BLaER1 treated with 17β-estradiol and CSF1 and Interleukin-3, amounts not matched to agents 10 nM and 100 nM (cell line): ENCODE measurements around the gene CIAPIN1.

Experiments used
- H3K27ac ChIP-seq, 11 experiments: shearing (Covaris generic); formaldehyde crosslinking; 2 replicates each; pipeline ENCODE4 v1.8.1; 2022
- H3K27me3 ChIP-seq, 11 experiments: shearing (Covaris generic); formaldehyde crosslinking; 2 replicates each; pipeline ENCODE4 v1.8.1; 2022
- H3K36me3 ChIP-seq, 11 experiments: shearing (Covaris generic); formaldehyde crosslinking; 2 replicates each; pipeline ENCODE4 v1.8.1; 2022
- H3K4me1 ChIP-seq, 10 experiments: shearing (Covaris generic); formaldehyde crosslinking; 2 replicates each; pipeline ENCODE4 v1.8.1; 2022
- H3K4me2 ChIP-seq, 11 experiments: shearing (Covaris generic); formaldehyde crosslinking; 2 replicates each; pipeline ENCODE4 v1.8.1; 2022
- H3K4me3 ChIP-seq, 10 experiments: shearing (Covaris generic); formaldehyde crosslinking; 2 replicates each; pipeline ENCODE4 v1.8.1; 2022
- H3K9ac ChIP-seq, 11 experiments: shearing (Covaris generic); formaldehyde crosslinking; 2 replicates each; pipeline ENCODE4 v1.8.1; 2022
- H3K9me3 ChIP-seq, 11 experiments: shearing (Covaris generic); formaldehyde crosslinking; replicated peaks in 1 of 11; 2 replicates each; pipeline ENCODE4 v1.8.1; 2022
- H4K20me1 ChIP-seq, 11 experiments: shearing (Covaris generic); formaldehyde crosslinking; 2 replicates each; pipeline ENCODE4 v1.8.1; 2022
- Cebpa-rat ChIP-seq, 11 experiments: shearing (Covaris generic); IDR thresholded peaks; 2 replicates each; pipeline ENCODE4 v1.8.1; 2022

The CIAPIN1 gene

GRCh38 chr16:57435838-57436237, 11.3 kb downstream of the CIAPIN1 start:
- Histone ChIP-seq H3K36me3 (peaks cover 97 to 100% (median 99%) of the 10 kb centered on the region in 11 experiments), H3K4me2 (no peak overlapping the region), H4K20me1 (no peaks in the 10 kb centered on the region; a peak in 3 of 22 replicates), H3K27ac (no peak overlapping the region), H3K27me3 (no peaks in the 10 kb centered on the region), H3K4me3 (no peak overlapping the region), H3K9ac (no peak overlapping the region), H3K9me3 (peaks cover 12 to 18% (median 13%) of the 10 kb centered on the region in 11 experiments), H3K4me1 (peaks cover 0 to 5% (median 0%) of the 10 kb centered on the region in 10 experiments; a peak in 1 of 20 replicates)
- no peak for TF ChIP-seq Cebpa-rat (IDR thresholded peaks at IDR 0.05)

GRCh38 chr16:57434003-57434402, 13.2 kb downstream of the CIAPIN1 start:
- H3K4me3 ChIP-seq, result no peak overlapping the region
- H3K9me3 ChIP-seq, result no peaks in the 10 kb centered on the region; a peak in 1 of 22 replicates
- H4K20me1 ChIP-seq, result peaks cover 0 to 2% (median 0%) of the 10 kb centered on the region in 11 experiments; a peak in 4 of 22 replicates
- 0 out of 22 replicates have a peak overlapping the region, but pooled peaks of 1 of the 11 experiments have one; percentile 22 for H3K9ac ChIP-seq
- no peak for TF ChIP-seq Cebpa-rat (IDR thresholded peaks at IDR 0.05)
- H3K27ac ChIP-seq, result no peak overlapping the region
- no peaks in the 10 kb centered on the region for H3K27me3 ChIP-seq
- H3K36me3 ChIP-seq, result peaks cover 96 to 100% (median 98%) of the 10 kb centered on the region in 11 experiments
- H3K4me2 ChIP-seq, result no peak overlapping the region
- H3K4me1 ChIP-seq, result peaks cover 0 to 7% (median 0%) of the 10 kb centered on the region in 10 experiments; a peak in 1 of 20 replicates

- peaks cover 0 to 7% (median 0%) of the 10 kb centered on the region in 11 experiments; a peak in 4 of 22 replicates for H4K20me1 ChIP-seq
- no peak overlapping the region for H3K4me3 ChIP-seq
- H3K4me2 ChIP-seq, result no peak overlapping the region
- H3K9me3 ChIP-seq, result no peaks in the 10 kb centered on the region
- H3K9ac ChIP-seq, result no peak overlapping the region
- peaks cover 96 to 100% (median 99%) of the 10 kb centered on the region in 11 experiments for H3K36me3 ChIP-seq
- no peak for TF ChIP-seq Cebpa-rat (IDR thresholded peaks at IDR 0.05)
- no peak overlapping the region for H3K27ac ChIP-seq
- no peaks in the 10 kb centered on the region for H3K27me3 ChIP-seq
- H3K4me1 ChIP-seq, result peaks cover 0 to 7% (median 0%) of the 10 kb centered on the region in 10 experiments; a peak in 1 of 20 replicates
Observed at GRCh38 chr16:57432989-57433388, 14.2 kb downstream of the CIAPIN1 start.

- peaks cover 97 to 100% (median 99%) of the 10 kb centered on the region in 11 experiments for H3K36me3 ChIP-seq
- H4K20me1 ChIP-seq, result peaks cover 0 to 7% (median 0%) of the 10 kb centered on the region in 11 experiments; a peak in 4 of 22 replicates
- peaks cover 0 to 7% (median 0%) of the 10 kb centered on the region in 10 experiments; a peak in 1 of 20 replicates for H3K4me1 ChIP-seq
- H3K4me2 ChIP-seq, result no peak overlapping the region
- no peaks in the 10 kb centered on the region for H3K9me3 ChIP-seq
- no peak overlapping the region for H3K27ac ChIP-seq
- H3K4me3 ChIP-seq, result no peak overlapping the region
- H3K9ac ChIP-seq, result no peak overlapping the region
- no peak for TF ChIP-seq Cebpa-rat (IDR thresholded peaks at IDR 0.05)
- H3K27me3 ChIP-seq, result no peaks in the 10 kb centered on the region
Observed at GRCh38 chr16:57432505-57432904, 14.7 kb downstream of the CIAPIN1 start.

- Histone ChIP-seq H3K27me3 (no peaks in the 10 kb centered on the region), H3K4me2 (no peak overlapping the region), H3K9ac (no peak overlapping the region), H3K4me1 (peaks cover 0 to 7% (median 0%) of the 10 kb centered on the region in 10 experiments; a peak in 1 of 20 replicates), H3K4me3 (no peak overlapping the region), H3K36me3 (peaks cover 89 to 100% (median 98%) of the 10 kb centered on the region in 11 experiments), H3K9me3 (no peaks in the 10 kb centered on the region), H3K27ac (no peak overlapping the region), H4K20me1 (peaks cover 0 to 7% (median 0%) of the 10 kb centered on the region in 11 experiments; a peak in 3 of 22 replicates)
- no peak for TF ChIP-seq Cebpa-rat (IDR thresholded peaks at IDR 0.05)
Observed at GRCh38 chr16:57430955-57431354, 16.2 kb downstream of the CIAPIN1 start.

GRCh38 chr16:57427824-57428223, 19.4 kb downstream of the CIAPIN1 start:
- H3K27ac ChIP-seq, result no peak overlapping the region
- peaks cover 0 to 7% (median 0%) of the 10 kb centered on the region in 10 experiments; a peak in 2 of 20 replicates for H3K4me1 ChIP-seq
- H3K4me3 ChIP-seq, result no peak overlapping the region
- peaks cover 58 to 80% (median 67%) of the 10 kb centered on the region in 11 experiments for H3K36me3 ChIP-seq
- no peak for TF ChIP-seq Cebpa-rat (IDR thresholded peaks at IDR 0.05)
- H3K9me3 ChIP-seq, result no peaks in the 10 kb centered on the region
- no peak overlapping the region for H3K9ac ChIP-seq
- H3K27me3 ChIP-seq, result no peaks in the 10 kb centered on the region
- H3K4me2 ChIP-seq, result no peak overlapping the region
- peaks cover 0 to 7% (median 0%) of the 10 kb centered on the region in 11 experiments; a peak in 3 of 22 replicates for H4K20me1 ChIP-seq

- Histone ChIP-seq H3K9ac (no peak overlapping the region), H3K36me3 (peaks cover 53 to 75% (median 62%) of the 10 kb centered on the region in 11 experiments), H3K4me2 (no peak overlapping the region), H3K9me3 (no peaks in the 10 kb centered on the region), H3K4me3 (no peak overlapping the region), H3K27ac (no peak overlapping the region), H4K20me1 (peaks cover 0 to 7% (median 0%) of the 10 kb centered on the region in 11 experiments; a peak in 2 of 22 replicates), H3K4me1 (peaks cover 0 to 7% (median 0%) of the 10 kb centered on the region in 10 experiments; a peak in 2 of 20 replicates), H3K27me3 (no peaks in the 10 kb centered on the region)
- TF ChIP-seq Cebpa-rat (IDR thresholded peaks at IDR 0.05), result no peak
Observed at GRCh38 chr16:57427307-57427706, 19.9 kb downstream of the CIAPIN1 start.

- Histone ChIP-seq H3K9me3 (no peaks in the 10 kb centered on the region), H3K4me3 (no peak overlapping the region), H4K20me1 (peaks cover 0 to 7% (median 0%) of the 10 kb centered on the region in 11 experiments; a peak in 2 of 22 replicates), H3K27ac (no peak overlapping the region), H3K36me3 (peaks cover 43 to 66% (median 52%) of the 10 kb centered on the region in 11 experiments), H3K4me1 (peaks cover 0 to 7% (median 0%) of the 10 kb centered on the region in 10 experiments; a peak in 2 of 20 replicates), H3K9ac (no peak overlapping the region), H3K4me2 (no peak overlapping the region), H3K27me3 (no peaks in the 10 kb centered on the region)
- TF ChIP-seq Cebpa-rat (IDR thresholded peaks at IDR 0.05), result no peak
Observed at GRCh38 chr16:57426356-57426755, 20.8 kb downstream of the CIAPIN1 start.

GRCh38 chr16:57424583-57424982, 22.6 kb downstream of the CIAPIN1 start:
- H3K9me3 ChIP-seq, result no peaks in the 10 kb centered on the region
- no peaks in the 10 kb centered on the region for H3K27me3 ChIP-seq
- H3K27ac ChIP-seq, result no peak overlapping the region
- TF ChIP-seq Cebpa-rat (IDR thresholded peaks at IDR 0.05), result no peak
- H4K20me1 ChIP-seq, result peaks cover 0 to 7% (median 0%) of the 10 kb centered on the region in 11 experiments; a peak in 1 of 22 replicates
- H3K36me3 ChIP-seq, result peaks cover 25 to 48% (median 34%) of the 10 kb centered on the region in 11 experiments
- H3K4me2 ChIP-seq, result no peak overlapping the region
- no peak overlapping the region for H3K9ac ChIP-seq
- H3K4me1 ChIP-seq, result peaks cover under 1 to 10% (median 2%) of the 10 kb centered on the region in 10 experiments; a peak in 17 of 20 replicates
- H3K4me3 ChIP-seq, result no peak overlapping the region
